HG03439 (cell line): ENCODE data around the gene PRKCE.
"Not testable (repeated sequence)": the region's sequence is repeated elsewhere in the genome, so short reads cannot be mapped to it uniquely, and the experiment has no call there.

Experiments
- ATAC-seq: cut with Tn5 transposase; IDR thresholded peaks from one replicate; pipeline ENCODE4 v1.9.1; 2021; ENCODE audit warnings: mild to moderate bottlenecking, moderate library complexity; ENCODE audit not compliant: unreplicated experiment

The PRKCE gene

DNA sequence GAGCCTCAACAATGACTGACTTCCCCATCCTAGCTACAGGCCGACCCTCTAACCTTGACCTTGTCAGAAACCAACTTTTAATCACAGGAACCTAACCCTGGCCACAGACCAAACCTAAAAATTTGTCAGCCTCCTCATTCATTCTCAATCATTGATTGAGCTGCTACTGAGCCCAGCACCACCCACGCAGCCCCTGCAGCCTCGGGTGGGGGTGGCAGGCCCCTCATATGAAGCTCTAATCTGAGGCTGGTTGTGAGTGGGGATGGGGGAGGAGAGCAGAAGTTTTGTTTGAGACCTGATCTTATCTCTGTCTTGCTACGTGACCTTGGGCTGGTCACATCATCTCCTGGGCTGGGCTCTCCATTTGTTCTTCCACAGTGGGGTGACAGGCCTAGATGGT is 546.2 kb downstream of the PRKCE start:
- no peak for ATAC-seq

GRCh38 chr2:46198164-46198883 is 546.8 kb downstream of the PRKCE start:
- no peak for ATAC-seq

GRCh38 chr2:46198966-46199365 is 547.5 kb downstream of the PRKCE start:
- ATAC-seq, result no peak

DNA sequence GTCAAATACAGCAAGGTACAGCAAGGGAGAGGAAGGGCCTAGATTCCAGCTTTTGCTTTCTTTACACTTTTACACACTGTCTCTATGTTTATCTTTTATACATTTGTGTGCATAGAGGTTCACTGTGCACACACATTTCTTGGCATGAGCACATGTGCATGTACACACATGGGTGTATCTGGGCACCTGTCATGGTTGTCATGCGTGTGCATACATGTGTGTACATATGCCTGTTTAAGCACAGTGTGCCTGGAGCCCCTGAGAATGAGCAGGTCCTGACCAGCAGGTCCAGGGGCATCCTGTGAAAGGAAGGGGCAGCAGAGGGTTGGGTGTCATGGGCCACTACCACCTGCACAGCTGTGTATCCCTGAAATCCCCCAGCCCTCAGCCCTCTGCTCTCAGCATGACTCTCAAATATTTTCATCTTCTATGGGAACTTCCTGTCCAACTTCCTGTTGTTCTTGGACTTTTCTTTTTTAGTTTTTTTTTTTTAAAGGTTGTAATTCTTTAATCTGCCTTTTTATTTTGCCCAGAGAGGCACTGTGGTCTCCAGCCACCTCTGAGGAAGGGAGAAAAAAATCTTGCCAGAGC is 548.7 kb downstream of the PRKCE start:
- no peak for ATAC-seq

DNA sequence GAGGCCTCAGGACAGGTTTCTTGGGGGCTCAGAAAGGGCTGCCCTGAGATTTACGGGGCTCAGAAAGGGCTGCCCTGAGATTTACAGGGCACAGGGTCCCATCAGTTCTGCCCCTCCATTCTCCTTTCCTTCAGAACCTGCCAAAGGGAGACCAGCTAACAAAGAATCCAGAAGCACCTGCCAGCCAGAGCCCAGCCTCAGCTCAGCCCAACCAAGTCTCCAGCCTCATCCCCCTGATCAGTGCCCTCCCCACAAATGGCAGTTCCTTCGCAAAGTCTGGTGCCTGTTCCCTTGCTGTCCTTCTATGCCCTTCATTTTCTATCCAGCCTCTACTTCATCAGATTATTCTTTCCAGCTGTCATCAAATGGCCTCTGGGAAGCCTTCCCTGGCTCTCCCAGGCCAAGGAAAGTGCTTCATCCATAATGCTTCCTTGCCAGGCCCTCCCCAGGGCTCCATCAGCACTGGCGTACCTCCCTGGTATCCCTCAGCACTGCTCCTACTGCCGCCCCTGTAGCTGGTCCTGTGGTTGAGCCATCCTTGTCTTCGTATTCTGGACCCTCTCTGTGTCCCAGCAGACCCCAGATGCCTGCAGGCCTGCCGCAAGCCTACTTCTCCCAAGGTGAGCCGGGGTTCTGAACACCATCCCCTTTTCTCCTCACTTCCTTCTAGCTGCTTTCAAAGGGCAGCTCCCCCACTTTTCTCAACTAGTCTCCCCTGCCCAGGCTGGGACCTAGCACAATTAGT is 549.6 kb downstream of the PRKCE start:
- no peak for ATAC-seq

DNA sequence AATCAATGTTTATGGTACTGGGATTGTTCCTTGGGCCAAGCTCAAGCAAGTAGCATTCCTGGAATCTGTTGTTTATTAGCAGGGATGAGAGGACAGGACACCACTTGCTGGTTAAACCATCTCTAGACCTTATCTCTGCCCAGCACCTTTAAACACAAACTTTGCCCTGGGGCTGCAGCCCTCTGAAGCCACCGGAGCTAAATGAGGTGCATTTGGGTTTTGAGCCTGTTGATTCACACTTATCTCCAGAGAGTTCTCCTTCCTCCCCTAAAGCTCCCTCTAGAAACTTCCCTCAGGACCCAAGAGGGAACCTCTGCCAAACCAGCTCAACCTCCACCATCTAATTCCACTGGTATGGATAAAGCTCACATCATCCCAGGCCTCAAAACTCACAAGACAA is 551.0 kb downstream of the PRKCE start:
- no peak for ATAC-seq

- no peak for ATAC-seq
Observed at GRCh38 chr2:46202987-46203386, 551.5 kb downstream of the PRKCE start.

- ATAC-seq, result not testable (repeated sequence)
Observed at GRCh38 chr2:46203636-46204035, 552.2 kb downstream of the PRKCE start.

GRCh38 chr2:46207591-46207990 is 556.1 kb downstream of the PRKCE start:
- no peak for ATAC-seq

DNA sequence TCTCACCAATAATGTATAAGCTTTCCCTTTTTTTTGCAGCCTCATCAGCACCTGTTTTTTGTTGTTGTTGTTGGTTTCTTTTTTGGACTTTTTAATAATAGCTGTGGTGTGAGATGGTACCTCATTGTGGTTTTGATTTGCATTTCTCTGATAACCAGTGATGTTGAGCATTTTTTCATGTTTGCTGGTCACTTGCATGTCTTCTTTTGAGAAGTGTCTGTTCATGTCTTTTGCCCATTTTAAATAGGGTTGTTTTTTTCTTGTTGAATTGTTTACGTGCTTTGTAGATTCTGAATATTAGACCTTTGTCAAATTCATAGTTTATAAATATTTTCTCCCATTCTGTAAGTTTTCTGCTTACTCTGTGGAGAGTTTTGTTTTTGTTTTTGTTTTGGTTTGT is 557.3 kb downstream of the PRKCE start:
- ATAC-seq, result no peak

- no peak for ATAC-seq
Observed at GRCh38 chr2:46210063-46210462, 558.6 kb downstream of the PRKCE start.

DNA sequence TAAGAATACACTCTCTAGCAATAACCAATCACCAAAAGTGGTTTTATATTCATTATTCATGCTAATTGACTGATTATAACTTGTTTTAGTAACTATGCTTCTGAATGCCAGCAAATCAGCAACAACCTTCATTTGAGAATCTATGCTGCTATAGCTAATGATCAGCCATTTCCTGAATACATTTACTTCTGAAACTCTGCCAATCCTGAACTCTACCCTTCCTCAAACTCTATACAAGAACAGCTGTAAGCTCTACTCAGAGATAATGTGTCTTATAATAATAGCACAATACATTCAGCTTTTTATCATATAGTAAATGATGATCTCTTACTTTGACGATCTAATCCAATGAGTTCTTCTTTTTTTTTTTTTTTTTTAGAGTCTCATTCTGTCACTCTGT is 560.0 kb downstream of the PRKCE start:
- ATAC-seq, result no peak

GRCh38 chr2:46213906-46214305 is 562.4 kb downstream of the PRKCE start:
- ATAC-seq, result no peak

DNA sequence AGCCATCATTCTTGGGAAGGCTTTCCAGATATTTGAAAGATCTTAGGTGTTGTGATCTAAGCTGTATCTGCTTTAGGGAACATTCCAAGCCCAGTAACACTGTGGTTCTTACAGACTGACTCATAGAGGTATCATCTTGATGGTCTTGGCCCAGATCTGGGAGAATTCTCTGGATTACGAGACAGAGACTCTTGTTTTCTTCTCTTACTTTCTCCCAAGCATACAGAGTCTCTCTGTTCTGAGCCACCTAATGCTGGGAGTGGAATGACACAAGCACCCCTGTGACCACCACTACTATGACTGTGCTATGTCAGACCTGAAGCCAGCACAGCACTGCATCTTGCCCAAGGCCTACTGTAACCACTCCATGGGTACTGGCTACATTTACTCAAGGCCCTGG is 564.7 kb downstream of the PRKCE start:
- no peak for ATAC-seq

DNA sequence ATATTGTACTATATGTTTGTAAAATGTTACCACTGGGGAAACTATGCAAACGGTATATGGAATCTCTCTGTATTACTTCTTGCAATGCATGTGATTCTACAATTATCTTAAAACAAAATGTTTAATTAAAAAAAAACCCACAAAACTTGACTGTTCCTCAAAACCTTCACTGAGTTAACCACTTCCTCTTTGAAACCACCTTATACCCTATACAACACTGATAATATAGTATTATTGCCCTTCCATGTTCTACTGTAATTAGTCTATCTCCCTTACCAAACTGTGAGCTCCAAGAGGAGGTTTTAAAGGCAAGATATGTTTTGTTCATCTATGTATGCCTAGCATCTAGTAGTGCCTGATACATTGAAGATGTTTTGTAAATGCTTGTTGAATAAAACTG is 572.0 kb downstream of the PRKCE start:
- not testable (repeated sequence) for ATAC-seq

DNA sequence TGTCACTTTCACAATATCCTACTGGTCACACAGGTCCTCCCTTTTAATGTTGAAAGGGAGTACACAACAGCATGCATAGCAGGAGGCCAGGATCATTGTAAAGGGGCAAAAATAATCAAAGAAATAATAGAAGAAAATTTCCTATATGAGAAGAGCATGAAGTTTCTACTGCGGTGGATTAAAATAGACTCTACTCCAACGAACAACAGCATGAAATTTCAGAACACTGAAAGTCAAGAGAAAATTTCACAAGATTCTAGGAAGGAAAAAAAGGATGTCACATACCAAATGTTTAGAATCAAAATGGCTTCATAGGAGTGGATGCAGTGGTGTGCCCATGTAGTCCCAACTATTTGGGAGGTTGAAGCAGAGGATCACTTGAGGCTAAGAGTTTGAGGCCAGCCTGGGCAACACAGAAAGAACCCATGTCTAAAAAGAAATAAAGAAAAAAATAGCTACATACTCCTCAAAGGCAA is 573.7 kb downstream of the PRKCE start:
- no peak for ATAC-seq

DNA sequence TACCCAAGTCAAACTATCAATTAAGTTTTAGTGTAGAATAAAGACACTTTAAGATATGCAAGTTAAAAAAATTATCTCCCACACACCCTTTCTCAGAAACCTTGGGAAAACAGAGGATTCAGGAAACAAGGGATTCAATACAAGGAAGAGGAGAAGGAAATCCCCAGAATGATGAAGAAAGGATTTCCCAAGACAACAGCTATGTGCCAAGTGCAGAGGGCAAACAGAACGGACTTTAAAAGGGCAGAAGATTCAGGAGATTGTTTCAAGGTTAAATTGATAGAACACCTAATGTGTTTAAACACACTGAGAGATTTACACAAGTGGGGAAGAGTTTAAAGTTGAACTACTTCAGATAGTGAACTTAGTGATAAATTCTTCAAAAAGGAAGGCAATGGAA is 574.3 kb downstream of the PRKCE start:
- no peak for ATAC-seq

DNA sequence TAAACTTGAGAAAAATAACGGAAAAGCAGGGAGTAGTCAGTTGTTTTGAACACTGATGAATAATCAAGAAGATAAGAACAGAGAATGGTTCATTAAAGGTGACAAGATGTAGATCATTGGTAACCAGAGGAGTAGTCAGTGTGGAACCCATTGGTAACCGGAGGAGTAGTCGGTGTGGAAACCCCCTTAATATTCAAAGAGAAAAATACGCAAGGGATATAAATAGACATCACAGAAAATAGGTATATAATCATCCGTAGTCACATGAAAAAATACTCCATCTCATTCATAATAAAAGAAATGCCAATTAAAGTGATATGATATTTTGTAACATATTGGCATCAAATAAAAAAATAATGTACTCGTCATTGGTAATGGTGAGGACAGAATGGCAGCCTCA is 575.1 kb downstream of the PRKCE start:
- no peak for ATAC-seq

- ATAC-seq, result no peak
Observed at GRCh38 chr2:46227022-46227421, 575.5 kb downstream of the PRKCE start.

DNA sequence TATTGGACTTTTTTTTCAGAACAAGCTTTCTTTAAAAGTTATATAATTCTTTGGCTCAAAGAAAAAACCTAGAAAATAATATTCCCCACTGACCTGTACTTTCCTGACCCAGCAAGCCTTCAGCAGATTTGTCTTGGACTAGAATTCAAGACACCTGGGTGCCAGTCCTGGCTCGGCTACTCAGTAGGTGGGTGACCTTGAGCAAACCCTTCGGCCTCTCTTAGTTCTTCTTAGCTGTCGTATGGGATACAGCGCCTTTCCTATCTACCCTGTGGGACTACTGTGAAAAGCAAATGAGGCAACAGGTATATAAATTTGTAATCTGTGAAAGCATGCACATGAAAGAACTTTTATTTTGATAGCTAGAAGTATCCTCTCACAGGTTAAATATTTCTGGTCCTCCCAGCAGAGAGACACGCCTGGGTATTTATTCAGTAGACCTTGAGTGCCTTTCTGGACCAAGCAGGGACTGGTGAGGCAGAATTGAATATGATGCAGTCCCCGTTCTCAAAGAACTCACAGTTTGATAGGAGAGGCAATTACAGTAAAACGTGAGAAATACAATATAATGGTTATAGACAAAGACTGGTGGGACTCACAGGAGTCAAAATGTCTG is 576.3 kb downstream of the PRKCE start:
- ATAC-seq, result no peak
